ENCODE results near the gene CGB1.
"Not testable (repeated sequence)": the region's sequence is repeated elsewhere in the genome, so short reads cannot be mapped to it uniquely, and the experiment has no call there.

DNA sequence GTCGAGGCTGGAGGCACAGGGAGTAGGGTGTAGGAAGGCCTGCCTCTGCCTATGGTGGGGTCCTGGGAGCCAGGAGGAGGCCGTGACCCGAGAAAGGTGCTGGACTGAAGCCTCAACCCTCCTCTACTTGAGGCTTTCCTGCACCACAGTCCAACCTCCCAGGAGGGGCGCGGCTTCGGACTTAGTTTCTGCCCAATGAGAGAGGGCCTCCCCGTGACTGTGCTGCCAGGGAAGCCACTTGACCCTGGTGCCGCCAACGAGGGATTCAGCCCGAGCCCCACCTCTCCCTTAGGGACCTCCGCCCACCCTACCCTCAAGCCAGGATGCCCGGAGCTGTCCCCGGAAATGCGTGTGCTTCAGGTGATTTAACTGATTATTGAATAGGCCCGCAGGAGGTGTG lies 12.5 kb downstream of the CGB1 start, which contains the start of gene CGB3:
- not testable (repeated sequence) for TF ChIP-seq CHD1 (IDR thresholded peaks at IDR 0.05; ENCODE audit: low read depth, low read length); CREB1 (IDR thresholded peaks at IDR 0.05; ENCODE audit: low read depth); FOS (IDR thresholded peaks at IDR 0.05; ENCODE audit: borderline replicate concordance, extremely low read depth, insufficient read length); SPI1 (IDR thresholded peaks at IDR 0.05; ENCODE audit: borderline replicate concordance, insufficient read depth, low read depth, low read length); MXI1 (IDR thresholded peaks at IDR 0.05; ENCODE audit: low read depth, low read length); JUND (IDR thresholded peaks at IDR 0.05; ENCODE audit: low read depth, low read length); POLR2A (IDR thresholded peaks at IDR 0.05; ENCODE audit: low read depth, low read length); EP300 (IDR thresholded peaks at IDR 0.05; ENCODE audit: borderline replicate concordance in 1 of 2, control insufficient read depth in 1 of 2, low read depth in 2 of 2, low read length in 2 of 2); RELA (IDR thresholded peaks at IDR 0.05; ENCODE audit: borderline replicate concordance, partially characterized antibody); RAD21 (IDR thresholded peaks at IDR 0.05; ENCODE audit: insufficient read depth, low read depth, low read length)
- TF ChIP-seq, protein P1, sequence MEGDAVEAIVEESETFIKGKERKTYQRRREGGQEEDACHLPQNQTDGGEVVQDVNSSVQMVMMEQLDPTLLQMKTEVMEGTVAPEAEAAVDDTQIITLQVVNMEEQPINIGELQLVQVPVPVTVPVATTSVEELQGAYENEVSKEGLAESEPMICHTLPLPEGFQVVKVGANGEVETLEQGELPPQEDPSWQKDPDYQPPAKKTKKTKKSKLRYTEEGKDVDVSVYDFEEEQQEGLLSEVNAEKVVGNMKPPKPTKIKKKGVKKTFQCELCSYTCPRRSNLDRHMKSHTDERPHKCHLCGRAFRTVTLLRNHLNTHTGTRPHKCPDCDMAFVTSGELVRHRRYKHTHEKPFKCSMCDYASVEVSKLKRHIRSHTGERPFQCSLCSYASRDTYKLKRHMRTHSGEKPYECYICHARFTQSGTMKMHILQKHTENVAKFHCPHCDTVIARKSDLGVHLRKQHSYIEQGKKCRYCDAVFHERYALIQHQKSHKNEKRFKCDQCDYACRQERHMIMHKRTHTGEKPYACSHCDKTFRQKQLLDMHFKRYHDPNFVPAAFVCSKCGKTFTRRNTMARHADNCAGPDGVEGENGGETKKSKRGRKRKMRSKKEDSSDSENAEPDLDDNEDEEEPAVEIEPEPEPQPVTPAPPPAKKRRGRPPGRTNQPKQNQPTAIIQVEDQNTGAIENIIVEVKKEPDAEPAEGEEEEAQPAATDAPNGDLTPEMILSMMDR (IDR thresholded peaks at IDR 0.05 in 2 of 3, conservative IDR thresholded peaks at IDR 0.05 in 1 of 3; ENCODE audit: control insufficient read depth in 2 of 3, extremely low read depth in 1 of 3, insufficient read depth in 1 of 3, low read depth in 3 of 3, low read length in 3 of 3), result not testable (repeated sequence)
